ENCODE measurements around the gene GCH1. TPM values are rescaled to one million over a fixed set of nuclear protein-coding genes. Genes with fewer than 3 reads are reported as not detected.

The GCH1 gene
- total RNA-seq, 1 donor from 2014 or later = 35.4 TPM

GRCh38 chr14:54857830-54858269 lies 44.8 kb downstream of the GCH1 start:
- Mint-ChIP-seq H3K4me3 (ENCODE audit: low read depth) (no peak overlapping the region), H3K27me3 (no peaks in the 10 kb centered on the region)

GRCh38 chr14:54856152-54856551 lies 46.5 kb downstream of the GCH1 start:
- no peaks in the 10 kb centered on the region for H3K27me3 Mint-ChIP-seq
- TF ChIP-seq CTCF (IDR thresholded peaks at IDR 0.05; ENCODE audit: unreplicated experiment) = no peak
- DNase-seq (ENCODE audit: low spot score, unreplicated experiment) = no peak
- no peak overlapping the region for H3K4me3 Mint-ChIP-seq (ENCODE audit: low read depth)
- H3K9me3 Mint-ChIP-seq (ENCODE audit: low read depth) = no peaks in the 10 kb centered on the region
- H3K36me3 Mint-ChIP-seq (ENCODE audit: insufficient read depth) = peaks cover 11% of the 10 kb centered on the region
- peak overlapping the region; percentile 12 for H3K27ac Mint-ChIP-seq
- H3K4me1 Mint-ChIP-seq (ENCODE audit: low read depth) = peaks cover 5% of the 10 kb centered on the region

More at GRCh38 chr14:54857830-54858269, 44.8 kb downstream of the GCH1 start:
- Mint-ChIP-seq H3K27ac (no peak overlapping the region), H3K4me1 (ENCODE audit: low read depth) (peaks cover 6% of the 10 kb centered on the region), H3K36me3 (ENCODE audit: insufficient read depth) (peaks cover 11% of the 10 kb centered on the region), H3K9me3 (ENCODE audit: low read depth) (no peaks in the 10 kb centered on the region)
- TF ChIP-seq CTCF (IDR thresholded peaks at IDR 0.05; ENCODE audit: unreplicated experiment) = no peak
- DNase-seq (ENCODE audit: low spot score, unreplicated experiment) = no peak

DNA sequence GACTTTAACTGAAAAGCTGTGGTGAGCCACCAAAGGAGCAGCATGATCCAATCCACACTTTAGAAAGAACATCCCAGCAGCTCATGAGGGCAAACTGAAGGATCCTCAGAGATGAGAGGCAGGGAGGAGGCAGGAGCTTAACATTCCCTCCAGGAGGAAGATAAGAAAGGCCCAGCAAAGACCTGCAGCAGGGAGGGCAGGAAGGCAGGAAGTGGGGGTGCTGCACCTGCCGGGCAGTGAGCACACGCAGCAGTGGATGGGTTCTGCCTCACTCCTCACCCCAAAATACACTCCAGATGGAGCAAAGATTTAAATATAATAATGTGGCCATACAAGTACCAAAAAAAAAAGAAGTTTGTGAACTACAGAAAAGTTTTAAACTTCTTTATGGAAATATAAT lies 48.4 kb downstream of the GCH1 start:
- peaks cover 3% of the 10 kb centered on the region for H3K4me1 Mint-ChIP-seq (ENCODE audit: low read depth)
- H3K9me3 Mint-ChIP-seq (ENCODE audit: low read depth) = peaks cover 3% of the 10 kb centered on the region
- no peaks in the 10 kb centered on the region for H3K27me3 Mint-ChIP-seq
- H3K36me3 Mint-ChIP-seq (ENCODE audit: insufficient read depth) = peaks cover 13% of the 10 kb centered on the region
- DNase-seq (ENCODE audit: low spot score, unreplicated experiment) = no peak
- no peak overlapping the region for H3K4me3 Mint-ChIP-seq (ENCODE audit: low read depth)
- H3K27ac Mint-ChIP-seq = no peak overlapping the region
- no peak for TF ChIP-seq CTCF (IDR thresholded peaks at IDR 0.05; ENCODE audit: unreplicated experiment)

GRCh38 chr14:54853339-54853738 lies 49.3 kb downstream of the GCH1 start:
- Mint-ChIP-seq H3K27me3 (no peaks in the 10 kb centered on the region), H3K4me3 (ENCODE audit: low read depth) (no peak overlapping the region), H3K27ac (no peak overlapping the region), H3K4me1 (ENCODE audit: low read depth) (peaks cover 3% of the 10 kb centered on the region), H3K9me3 (ENCODE audit: low read depth) (peaks cover 3% of the 10 kb centered on the region), H3K36me3 (ENCODE audit: insufficient read depth) (peaks cover 10% of the 10 kb centered on the region)
- no peak for TF ChIP-seq CTCF (IDR thresholded peaks at IDR 0.05; ENCODE audit: unreplicated experiment)
- no peak for DNase-seq (ENCODE audit: low spot score, unreplicated experiment)

- no peaks in the 10 kb centered on the region for H3K27me3 Mint-ChIP-seq
- H3K4me3 Mint-ChIP-seq (ENCODE audit: low read depth) = no peak overlapping the region
- H3K4me1 Mint-ChIP-seq (ENCODE audit: low read depth) = peaks cover 3% of the 10 kb centered on the region
- H3K36me3 Mint-ChIP-seq (ENCODE audit: insufficient read depth) = peaks cover 10% of the 10 kb centered on the region
- TF ChIP-seq CTCF (IDR thresholded peaks at IDR 0.05; ENCODE audit: unreplicated experiment) = no peak
- H3K9me3 Mint-ChIP-seq (ENCODE audit: low read depth) = peaks cover 3% of the 10 kb centered on the region
- DNase-seq (ENCODE audit: low spot score, unreplicated experiment) = no peak
- no peak overlapping the region for H3K27ac Mint-ChIP-seq
These were observed 50.4 kb downstream of the GCH1 start for GRCh38 chr14:54852215-54852614.
